H9 (cell line): Measurements from ENCODE around the gene FBXL2. TPM values are rescaled to one million over a fixed set of nuclear protein-coding genes. Genes with fewer than 3 reads are reported as not detected.

Experiments
- DNase-seq: peaks from one replicate; pipeline ENCODE4 v3.0.0-alpha.2; 2017
- H2AFZ ChIP-seq: one replicate; pipeline ENCODE4 v1.6.1; 2013; ENCODE audit warnings: mild to moderate bottlenecking, low read length, control low read depth, moderate library complexity
- H2AK5ac ChIP-seq: 2 replicates; pipeline ENCODE4 v1.6.1; 2013; ENCODE audit warnings: low read length, control low read depth, mixed read lengths; ENCODE audit not compliant: insufficient read length
- H2BK120ac ChIP-seq: one replicate; pipeline ENCODE4 v1.6.1; 2013; ENCODE audit warnings: low read depth, mild to moderate bottlenecking, low read length, control low read depth, inconsistent platforms; ENCODE audit not compliant: poor library complexity, severe bottlenecking
- H2BK12ac ChIP-seq: 2 replicates; pipeline ENCODE4 v1.6.1; 2013; ENCODE audit warnings: low read length, control low read depth, mixed read lengths, low read depth; ENCODE audit not compliant: insufficient read length
- H2BK15ac ChIP-seq: 2 replicates; pipeline ENCODE4 v1.6.1; 2013; ENCODE audit warnings: low read depth, low read length, control low read depth
- H2BK20ac ChIP-seq: one replicate; pipeline ENCODE4 v1.6.1; 2013; ENCODE audit warnings: low read depth, mild to moderate bottlenecking, low read length, control low read depth, inconsistent platforms; ENCODE audit not compliant: poor library complexity, severe bottlenecking
- H2BK5ac ChIP-seq: 2 replicates; pipeline ENCODE4 v1.6.1; 2013; ENCODE audit warnings: low read length, control low read depth, mixed read lengths; ENCODE audit not compliant: insufficient read length
- H3K14ac ChIP-seq: 2 replicates; pipeline ENCODE4 v1.6.1; 2013; ENCODE audit warnings: low read length, control low read depth; ENCODE audit not compliant: insufficient read depth
- H3K18ac ChIP-seq: 2 replicates; pipeline ENCODE4 v1.6.1; 2013; ENCODE audit warnings: low read depth, mild to moderate bottlenecking, mixed read lengths, low read length, control low read depth; ENCODE audit not compliant: insufficient read length
- H3K23ac ChIP-seq: 2 replicates; pipeline ENCODE4 v1.6.1; 2013; ENCODE audit warnings: low read length, control low read depth, mixed read lengths, low read depth; ENCODE audit not compliant: insufficient read length
- H3K23me2 ChIP-seq: 2 replicates; pipeline ENCODE4 v1.6.1; 2013; ENCODE audit warnings: low read depth, mild to moderate bottlenecking, mixed read lengths, low read length, control low read depth; ENCODE audit not compliant: insufficient read length, poor library complexity, severe bottlenecking
- H3K27ac ChIP-seq: 2 replicates; pipeline ENCODE4 v1.5.1; 2013; ENCODE audit warnings: low read length, control low read depth, mixed read lengths, low read depth; ENCODE audit not compliant: insufficient read length
- H3K27me3 ChIP-seq: 2 replicates; pipeline ENCODE4 v1.6.1; 2013; ENCODE audit warnings: low read length, control low read depth, inconsistent platforms; ENCODE audit not compliant: insufficient read depth
- H3K4ac ChIP-seq: 2 replicates; pipeline ENCODE4 v1.6.1; 2013; ENCODE audit warnings: low read depth, mild to moderate bottlenecking, control low read depth, inconsistent platforms, low read length, moderate library complexity
- H3K4me1 ChIP-seq: 2 replicates; pipeline ENCODE4 v1.6.1; 2013; ENCODE audit warnings: low read length, control low read depth, inconsistent platforms; ENCODE audit not compliant: insufficient read depth
- H3K4me2 ChIP-seq: 2 replicates; pipeline ENCODE4 v1.6.1; 2013; ENCODE audit warnings: low read length, control low read depth, mixed read lengths; ENCODE audit not compliant: insufficient read length, insufficient read depth
- H3K56ac ChIP-seq: 2 replicates; pipeline ENCODE4 v1.6.1; 2013; ENCODE audit warnings: low read depth, mild to moderate bottlenecking, mixed read lengths, low read length, control low read depth; ENCODE audit not compliant: insufficient read length
- H3K79me1 ChIP-seq: 2 replicates; pipeline ENCODE4 v1.6.1; 2013; ENCODE audit warnings: low read depth, mild to moderate bottlenecking, moderate library complexity, low read length, control low read depth, inconsistent platforms; ENCODE audit not compliant: insufficient read depth, poor library complexity, severe bottlenecking
- H3K79me2 ChIP-seq: 2 replicates; pipeline ENCODE4 v1.6.1; 2013; ENCODE audit warnings: low read length, control low read depth, inconsistent platforms; ENCODE audit not compliant: insufficient read depth
- H3K9ac ChIP-seq: 2 replicates; pipeline ENCODE4 v1.6.1; 2013; ENCODE audit warnings: low read length, control low read depth, mixed read lengths; ENCODE audit not compliant: insufficient read length; ENCODE audit errors: extremely low read depth
- H3K9me3 ChIP-seq: one replicate; pipeline ENCODE4 v1.6.1; 2013; ENCODE audit warnings: low read depth, low read length, inconsistent platforms; ENCODE audit not compliant: control insufficient read depth
- H3T11ph ChIP-seq: one replicate; pipeline ENCODE4 v1.6.1; 2013; ENCODE audit warnings: mild to moderate bottlenecking, low read length, control low read depth, inconsistent platforms
- H4K20me1 ChIP-seq: one replicate; pipeline ENCODE4 v1.6.1; 2013; ENCODE audit not compliant: control insufficient read depth, insufficient read length, insufficient read depth
- H4K5ac ChIP-seq: 2 replicates; pipeline ENCODE4 v1.6.1; 2013; ENCODE audit warnings: low read depth, mild to moderate bottlenecking, mixed read lengths, low read length, control low read depth; ENCODE audit not compliant: insufficient read length
- H4K8ac ChIP-seq: replicated peaks from 2 replicates; pipeline ENCODE4 v1.6.1; 2013; ENCODE audit warnings: low read length, control low read depth, mixed read lengths, low read depth; ENCODE audit not compliant: insufficient read length
- H4K91ac ChIP-seq: 2 replicates; pipeline ENCODE4 v1.6.1; 2013; ENCODE audit warnings: low read depth, mild to moderate bottlenecking, moderate library complexity, mixed read lengths, low read length, control low read depth; ENCODE audit not compliant: insufficient read length
- H3K27ac Mint-ChIP-seq, 3 experiments: 2 replicates in 2 of 3; 3 replicates in 1 of 3; pipeline ENCODE4 v1.8.0; 2020 to 2021; ENCODE audit warnings: mixed read lengths in 3 of 3, mild to moderate bottlenecking in 1 of 3, moderate library complexity in 1 of 3
- H3K27me3 Mint-ChIP-seq: 2 replicates; pipeline ENCODE4 v1.8.0; 2021; ENCODE audit warnings: low read depth, mild to moderate bottlenecking, moderate library complexity, mixed read lengths
- H3K36me3 Mint-ChIP-seq, 3 experiments: 2 replicates in 2 of 3; 3 replicates in 1 of 3; pipeline ENCODE4 v1.8.0; 2020 to 2021; ENCODE audit warnings: low read depth in 3 of 3, mixed read lengths in 3 of 3; ENCODE audit not compliant: insufficient read depth in 1 of 3
- H3K4me1 Mint-ChIP-seq, 2 experiments: 2 replicates each; pipeline ENCODE4 v1.8.0; 2020; ENCODE audit warnings: mixed read lengths in 2 of 2
- H3K4me3 Mint-ChIP-seq, 2 experiments: 2 replicates in 1 of 2; 3 replicates in 1 of 2; pipeline ENCODE4 v1.8.0; 2020 to 2021; ENCODE audit warnings: mild to moderate bottlenecking in 2 of 2, mixed read lengths in 2 of 2, moderate library complexity in 1 of 2
- H3K9me3 Mint-ChIP-seq, 2 experiments: 2 replicates in 1 of 2; 3 replicates in 1 of 2; pipeline ENCODE4 v1.8.0; 2020; ENCODE audit warnings: mild to moderate bottlenecking in 2 of 2, mixed read lengths in 2 of 2, moderate library complexity in 1 of 2
- CTCF ChIP-seq: fragments of 200-600 bp; sonication (generic); conservative IDR thresholded peaks from 3 replicates; pipeline ENCODE4 v1.8.0; 2021; ENCODE audit warnings: antibody characterized with exemption, mild to moderate bottlenecking
- WGBS: extraction: QIAGEN DNeasy Blood & Tissue Kit; methylation state at CpG from one replicate; pipeline ENCODE4 v1.1.7; 2013; ENCODE audit warnings: missing lambda C conversion rate, low lambda C conversion rate, mixed read lengths; ENCODE audit not compliant: insufficient read length; ENCODE audit errors: extremely low coverage; 5-methylcytosine and 5-hydroxymethylcytosine counted together
- total RNA-seq: library from RNA; stranded (reverse); gene quantifications from 2 replicates; pipeline ENCODE4 v1.2.1, GENCODE V29; 2021

Gene FBXL2
- total RNA-seq, 1 experiment from 2014 or later, result 2.7 TPM

GRCh38 chr3:33231756-33232465 is 45.3 kb upstream of the FBXL2 start:
- Histone ChIP-seq H3K18ac (no peak overlapping the region), H3K4me2 (no peak overlapping the region), H2AFZ (no peak overlapping the region), H4K5ac (no peak overlapping the region), H2AK5ac (no peak overlapping the region), H2BK20ac (no peak overlapping the region), H4K91ac (no peak overlapping the region), H3K4me1 (no peaks in the 10 kb centered on the region), H3K9me3 (no peaks in the 10 kb centered on the region), H3K56ac (no peak overlapping the region), H2BK15ac (no peak overlapping the region), H3K14ac (no peak overlapping the region), H3K23me2 (no peaks in the 10 kb centered on the region), H2BK5ac (no peak overlapping the region), H3K9ac (no peak overlapping the region), H3K23ac (no peak overlapping the region), H2BK12ac (no peak overlapping the region), H3K27ac (no peak overlapping the region), H2BK120ac (no peak overlapping the region), H3K79me1 (no peaks in the 10 kb centered on the region), H3K4ac (no peak overlapping the region), H3K79me2 (no peaks in the 10 kb centered on the region), H3K27me3 (no peaks in the 10 kb centered on the region), H4K8ac (no peak overlapping the region), H3T11ph (no peak overlapping the region), H4K20me1 (no peaks in the 10 kb centered on the region)
- Mint-ChIP-seq H3K27ac (no peak overlapping the region), H3K27me3 (peaks cover 2% of the 10 kb centered on the region; the same call in 1 of the 2 replicates), H3K36me3 (no peaks in the 10 kb centered on the region), H3K4me1 (peaks cover 0 to 4% of the 10 kb centered on the region in 2 experiments; a peak in 2 of 4 replicates), H3K4me3 (no peak overlapping the region), H3K9me3 (no peaks in the 10 kb centered on the region)
- no CpG with 5 or more reads among the region's 5 CpGs for WGBS
- no peak for DNase-seq
- no peak for TF ChIP-seq CTCF
